Fibroblast of lung (primary cell): ENCODE data around the gene OPN3.

Experiments
- EZH2 ChIP-seq: IDR thresholded peaks from 2 replicates; pipeline ENCODE4 v1.5.1; 2012; ENCODE audit warnings: low read length, control low read depth, mild to moderate bottlenecking; ENCODE audit errors: missing control alignments
- TF ChIP-seq, protein P1 (sequence below), 2 donors: IDR thresholded peaks in 1 of 2; conservative IDR thresholded peaks in 1 of 2; 1 replicate in 1 of 2; 2 replicates in 1 of 2; pipeline ENCODE4 v1.5.1; 2011 to 2012; ENCODE audit warnings: low read length in 2 of 2, control low read depth in 1 of 2, inconsistent platforms in 1 of 2, low read depth in 1 of 2, mild to moderate bottlenecking in 1 of 2

DNA sequence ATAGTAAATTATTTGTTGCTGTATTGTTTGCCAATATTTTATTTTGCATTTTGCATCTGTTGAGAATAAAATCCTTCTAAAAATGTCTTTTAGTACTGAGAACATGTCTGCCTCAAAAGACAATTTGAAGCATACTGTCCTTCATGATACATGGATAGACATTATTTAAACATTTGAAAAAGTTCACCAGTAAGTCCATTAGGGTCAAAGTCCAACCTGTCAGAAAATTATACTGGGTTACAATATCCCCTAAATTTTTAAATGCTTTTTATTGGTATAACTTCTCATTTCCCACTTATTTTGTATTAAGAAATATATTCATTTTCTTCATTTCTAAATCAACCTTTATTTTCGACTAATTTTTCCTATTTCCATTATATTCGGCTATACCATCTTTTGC is 9.3 kb downstream of the OPN3 start:
- TF ChIP-seq, protein P1, sequence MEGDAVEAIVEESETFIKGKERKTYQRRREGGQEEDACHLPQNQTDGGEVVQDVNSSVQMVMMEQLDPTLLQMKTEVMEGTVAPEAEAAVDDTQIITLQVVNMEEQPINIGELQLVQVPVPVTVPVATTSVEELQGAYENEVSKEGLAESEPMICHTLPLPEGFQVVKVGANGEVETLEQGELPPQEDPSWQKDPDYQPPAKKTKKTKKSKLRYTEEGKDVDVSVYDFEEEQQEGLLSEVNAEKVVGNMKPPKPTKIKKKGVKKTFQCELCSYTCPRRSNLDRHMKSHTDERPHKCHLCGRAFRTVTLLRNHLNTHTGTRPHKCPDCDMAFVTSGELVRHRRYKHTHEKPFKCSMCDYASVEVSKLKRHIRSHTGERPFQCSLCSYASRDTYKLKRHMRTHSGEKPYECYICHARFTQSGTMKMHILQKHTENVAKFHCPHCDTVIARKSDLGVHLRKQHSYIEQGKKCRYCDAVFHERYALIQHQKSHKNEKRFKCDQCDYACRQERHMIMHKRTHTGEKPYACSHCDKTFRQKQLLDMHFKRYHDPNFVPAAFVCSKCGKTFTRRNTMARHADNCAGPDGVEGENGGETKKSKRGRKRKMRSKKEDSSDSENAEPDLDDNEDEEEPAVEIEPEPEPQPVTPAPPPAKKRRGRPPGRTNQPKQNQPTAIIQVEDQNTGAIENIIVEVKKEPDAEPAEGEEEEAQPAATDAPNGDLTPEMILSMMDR (conservative IDR thresholded peaks at IDR 0.05 in 1 of 2, IDR thresholded peaks at IDR 0.05 in 1 of 2; ENCODE audit: low read depth in 1 of 2, low read length in 2 of 2) = no peak
- no peak for TF ChIP-seq EZH2
